ENCODE results near the gene GEN1. TPM values are rescaled to one million over a fixed set of nuclear protein-coding genes. Genes with fewer than 3 reads are reported as not detected.
A peak's percentile ranks its signal among the peaks of the same experiment; 100 is the strongest.
"Not testable (repeated sequence)": the region's sequence is repeated elsewhere in the genome, so short reads cannot be mapped to it uniquely, and the experiment has no call there.

The GEN1 gene
- total RNA-seq, 1 donor, result 8.3 TPM

GRCh38 chr2:17821535-17822444, 67.9 kb downstream of the GEN1 start:
- Histone ChIP-seq H3K4me2 (ENCODE audit: insufficient read depth, low read length) (no peak overlapping the region), H2AFZ (ENCODE audit: low read length) (no peak overlapping the region), H3K27me3 (ENCODE audit: insufficient read depth, low read length) (no peaks in the 10 kb centered on the region), H4K20me1 (ENCODE audit: insufficient read depth, low read length) (no peaks in the 10 kb centered on the region), H3K4me3 (ENCODE audit: insufficient read depth, low read length) (no peak overlapping the region), H3K27ac (ENCODE audit: low read depth, low read length) (no peak overlapping the region), H3K79me2 (ENCODE audit: insufficient read depth, low read length) (no peaks in the 10 kb centered on the region), H3K4me1 (ENCODE audit: insufficient read depth, low read length) (no peaks in the 10 kb centered on the region), H3K36me3 (ENCODE audit: insufficient read depth, low read length) (no peaks in the 10 kb centered on the region), H3K9me3 (ENCODE audit: low read depth, low read length) (no peaks in the 10 kb centered on the region)
- TF ChIP-seq CTCF (IDR thresholded peaks at IDR 0.05; ENCODE audit: extremely low read depth, low read depth, low read length), result no peak
- no peak for DNase-seq (ENCODE audit: insufficient read length, low spot score, missing footprints)

GRCh38 chr2:17822445-17823117, 68.6 kb downstream of the GEN1 start:
- Histone ChIP-seq H3K79me2 (ENCODE audit: insufficient read depth, low read length) (no peaks in the 10 kb centered on the region), H3K4me3 (ENCODE audit: insufficient read depth, low read length) (no peak overlapping the region), H3K27me3 (ENCODE audit: insufficient read depth, low read length) (no peaks in the 10 kb centered on the region), H2AFZ (ENCODE audit: low read length) (no peak overlapping the region), H3K36me3 (ENCODE audit: insufficient read depth, low read length) (no peaks in the 10 kb centered on the region), H3K9me3 (ENCODE audit: low read depth, low read length) (no peaks in the 10 kb centered on the region), H4K20me1 (ENCODE audit: insufficient read depth, low read length) (no peaks in the 10 kb centered on the region), H3K27ac (ENCODE audit: low read depth, low read length) (no peak overlapping the region), H3K4me1 (ENCODE audit: insufficient read depth, low read length) (no peaks in the 10 kb centered on the region), H3K4me2 (ENCODE audit: insufficient read depth, low read length) (no peak overlapping the region)
- TF ChIP-seq CTCF (IDR thresholded peaks at IDR 0.05; ENCODE audit: extremely low read depth, low read depth, low read length), result no peak
- peak; percentile 58 for DNase-seq (ENCODE audit: insufficient read length, low spot score, missing footprints)

GRCh38 chr2:17823646-17824045, 69.7 kb downstream of the GEN1 start:
- H3K79me2 ChIP-seq (ENCODE audit: insufficient read depth, low read length); DNase-seq (ENCODE audit: insufficient read length, low spot score, missing footprints); H3K36me3 ChIP-seq (ENCODE audit: insufficient read depth, low read length); H3K27ac ChIP-seq (ENCODE audit: low read depth, low read length); H3K9me3 ChIP-seq (ENCODE audit: low read depth, low read length); H4K20me1 ChIP-seq (ENCODE audit: insufficient read depth, low read length); H3K27me3 ChIP-seq (ENCODE audit: insufficient read depth, low read length); H3K4me2 ChIP-seq (ENCODE audit: insufficient read depth, low read length); H2AFZ ChIP-seq (ENCODE audit: low read length); H3K4me3 ChIP-seq (ENCODE audit: insufficient read depth, low read length); H3K4me1 ChIP-seq (ENCODE audit: insufficient read depth, low read length): not testable (repeated sequence)

GRCh38 chr2:17827316-17827715, 73.4 kb downstream of the GEN1 start:
- no peak overlapping the region for H3K4me2 ChIP-seq (ENCODE audit: insufficient read depth, low read length)
- H2AFZ ChIP-seq (ENCODE audit: low read length), result no peak overlapping the region
- no peak for DNase-seq (ENCODE audit: insufficient read length, low spot score, missing footprints)
- H3K4me1 ChIP-seq (ENCODE audit: insufficient read depth, low read length), result peaks cover 3% of the 10 kb centered on the region
- H3K27ac ChIP-seq (ENCODE audit: low read depth, low read length), result no peak overlapping the region
- H3K27me3 ChIP-seq (ENCODE audit: insufficient read depth, low read length), result peaks cover 13% of the 10 kb centered on the region
- TF ChIP-seq CTCF (IDR thresholded peaks at IDR 0.05; ENCODE audit: extremely low read depth, low read depth, low read length), result no peak
- no peaks in the 10 kb centered on the region for H3K9me3 ChIP-seq (ENCODE audit: low read depth, low read length)
- H3K36me3 ChIP-seq (ENCODE audit: insufficient read depth, low read length), result no peaks in the 10 kb centered on the region
- no peaks in the 10 kb centered on the region for H4K20me1 ChIP-seq (ENCODE audit: insufficient read depth, low read length)
- H3K4me3 ChIP-seq (ENCODE audit: insufficient read depth, low read length), result no peak overlapping the region
- H3K79me2 ChIP-seq (ENCODE audit: insufficient read depth, low read length), result no peaks in the 10 kb centered on the region

Measured in osteoblast (primary cell).